Sciatic nerve (tissue), 2 donors: ENCODE measurements around the gene CYTIP. TPM values are rescaled to one million over a fixed set of nuclear protein-coding genes. Genes with fewer than 3 reads are reported as not detected.
A peak's percentile ranks its signal among the peaks of the same experiment; 100 is the strongest.
"Not testable (repeated sequence)": the region's sequence is repeated elsewhere in the genome, so short reads cannot be mapped to it uniquely, and the experiment has no call there.

Experiments used
- ATAC-seq: fragments of 200-7000 bp; cut with Tn5 transposase; one replicate; pipeline ENCODE4 v1.9.1; 2020; ENCODE audit warnings: mild to moderate bottlenecking, moderate library complexity
- DNase-seq: peaks from one replicate; pipeline ENCODE4 v3.0.0-alpha.2; 2020; ENCODE audit warnings: low spot score
- intact Hi-C: fragments of 100-400 bp; cut with DNase I; formaldehyde crosslinking; loops from one replicate; pipeline ENCODE4 v1.14.2; 2022
- total RNA-seq: library from RNA; stranded (reverse); fragmentation: NEBNext Ultra II Directional; extraction: Animal tissue kit (Norgen Biotek cat#: 25700); gene quantifications from one replicate; pipeline ENCODE4 v1.2.1, GENCODE V29; 2021
- donor health status: DM: no; HTN: no; CAD: no.
- donor health status: DM: no; HTN: no; CAD: no.

The CYTIP gene
- total RNA-seq, 1 donor from 2014 or later: 22.8 TPM

GRCh38 chr2:157428500-157429175 is 15.3 kb downstream of the CYTIP start:
- intact Hi-C loops: no loop called here
- no peak for DNase-seq
- ATAC-seq: no peak

DNA sequence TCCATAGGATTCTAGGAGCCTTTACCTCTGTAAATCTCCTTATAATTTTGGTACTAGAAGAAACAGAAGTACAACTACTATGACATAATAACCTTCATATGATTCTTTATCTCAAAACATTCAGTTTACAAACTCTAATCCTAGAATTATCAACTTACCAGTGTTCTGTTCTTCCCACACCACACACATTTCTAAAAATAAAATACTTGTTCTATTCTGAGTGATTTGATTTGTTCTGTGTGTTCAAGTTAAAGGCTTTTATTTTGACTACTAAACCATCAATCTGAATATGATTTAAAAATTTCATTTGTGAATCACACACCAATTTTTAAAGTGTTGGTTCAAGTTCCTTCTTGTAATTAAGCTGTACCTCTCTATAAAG is 16.0 kb downstream of the CYTIP start:
- intact Hi-C loops: no loop called here
- no peak for ATAC-seq
- no peak for DNase-seq

DNA sequence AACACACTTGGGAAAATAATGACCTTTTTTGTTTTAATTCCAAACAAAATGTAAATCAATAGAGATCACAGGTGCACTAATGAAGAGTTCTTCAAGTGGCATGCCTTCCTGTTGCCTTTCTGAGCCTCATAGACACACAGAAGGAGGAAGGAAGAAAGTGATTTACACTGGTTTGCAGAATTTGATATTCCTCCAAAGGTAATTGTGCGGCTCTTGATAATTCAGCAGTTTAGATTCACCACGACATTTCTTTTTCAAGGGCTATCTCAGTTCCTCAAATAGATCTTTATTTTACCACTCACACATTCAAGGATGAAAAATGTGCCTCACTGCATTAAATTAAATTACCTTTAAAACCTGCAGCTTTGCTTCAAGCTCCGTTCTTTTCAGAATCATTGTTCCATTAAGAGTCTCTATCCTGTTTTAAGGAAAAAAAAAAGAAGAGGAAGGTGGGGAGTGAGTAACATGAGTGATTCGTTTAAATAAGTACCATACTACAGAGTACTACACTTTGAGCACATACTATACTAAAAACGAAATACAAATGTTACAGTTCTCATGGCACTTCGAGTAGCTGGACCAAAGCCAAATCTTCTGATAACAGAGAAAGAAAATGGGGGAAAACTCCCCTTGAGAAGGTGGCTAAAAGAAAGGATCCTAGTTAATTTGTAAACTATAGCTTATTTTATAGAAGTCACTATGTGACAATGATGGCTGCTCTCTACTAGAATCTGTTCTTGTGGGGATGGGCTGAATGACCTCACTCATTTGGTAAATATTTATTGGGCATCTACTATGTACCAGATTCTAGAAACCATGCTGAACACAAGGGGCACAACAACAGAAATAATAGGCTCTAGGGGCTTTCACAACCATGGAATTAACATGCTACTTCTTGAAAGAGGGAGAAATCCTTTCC is 16.6 kb downstream of the CYTIP start:
- no peak for ATAC-seq
- intact Hi-C loops: no loop called here
- no peak for DNase-seq

GRCh38 chr2:157426477-157426994 is 17.4 kb downstream of the CYTIP start:
- intact Hi-C loops: no loop called here
- ATAC-seq: no peak

GRCh38 chr2:157424374-157424773 is 19.5 kb downstream of the CYTIP start:
- intact Hi-C loops: no loop called here
- no peak for DNase-seq
- ATAC-seq: no peak

More at GRCh38 chr2:157426477-157426994, 17.4 kb downstream of the CYTIP start:
- DNase-seq: no peak

GRCh38 chr2:157421964-157422363 is 21.9 kb downstream of the CYTIP start:
- intact Hi-C loops: no loop called here
- no peak for DNase-seq
- no peak for ATAC-seq

DNA sequence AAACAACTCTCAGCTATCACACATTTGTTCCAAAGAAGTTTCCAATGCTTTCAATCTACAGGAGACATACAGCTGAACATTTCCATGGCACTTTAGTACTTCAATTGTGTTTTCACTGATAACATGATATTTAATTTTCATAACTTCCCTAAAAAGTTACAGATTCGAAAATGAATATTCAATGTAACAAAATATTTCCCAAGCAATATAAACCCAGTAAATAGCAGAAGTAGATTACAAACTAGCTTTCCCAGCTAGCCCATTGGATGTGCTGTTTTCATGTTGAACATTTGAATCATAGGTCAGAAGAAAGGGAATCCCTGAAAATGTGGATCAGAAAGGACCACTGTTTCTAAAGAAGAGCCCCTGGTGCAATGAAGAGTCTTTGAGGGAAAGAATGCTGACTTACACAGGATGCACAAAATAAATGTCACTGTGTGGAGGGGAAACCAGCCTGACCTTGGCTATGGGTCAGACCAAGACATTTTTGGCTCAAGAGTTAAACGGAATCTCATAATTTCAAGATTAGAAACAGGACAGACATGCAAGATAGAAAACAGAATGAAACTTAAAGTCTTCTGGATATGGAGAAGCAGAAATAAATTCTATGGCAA is 22.5 kb downstream of the CYTIP start:
- no peak for DNase-seq
- intact Hi-C loops: no loop called here
- ATAC-seq: no peak

- DNase-seq: no peak
- ATAC-seq: peak; percentile 83
- intact Hi-C loops: no loop called here
Measured at GRCh38 chr2:157420771-157421323, 23.0 kb downstream of the CYTIP start.

- intact Hi-C loops: no loop called here
- no peak for ATAC-seq
- no peak for DNase-seq
Measured at GRCh38 chr2:157419031-157419575, 24.8 kb downstream of the CYTIP start.

- intact Hi-C loops: no loop called here
- ATAC-seq (no peak), DNase-seq (no peak)
Measured at GRCh38 chr2:157418239-157418641, 25.6 kb downstream of the CYTIP start.

GRCh38 chr2:157415591-157416101 is 28.2 kb downstream of the CYTIP start:
- intact Hi-C loops: no loop called here
- ATAC-seq (peak; percentile 32), DNase-seq (no peak)

GRCh38 chr2:157414050-157414449 is 29.8 kb downstream of the CYTIP start:
- intact Hi-C loops: no loop called here
- DNase-seq: no peak
- no peak for ATAC-seq

- intact Hi-C loops: no loop called here
- ATAC-seq: peak; percentile 20
- no peak for DNase-seq
Measured at GRCh38 chr2:157413326-157414035, 30.4 kb downstream of the CYTIP start.

DNA sequence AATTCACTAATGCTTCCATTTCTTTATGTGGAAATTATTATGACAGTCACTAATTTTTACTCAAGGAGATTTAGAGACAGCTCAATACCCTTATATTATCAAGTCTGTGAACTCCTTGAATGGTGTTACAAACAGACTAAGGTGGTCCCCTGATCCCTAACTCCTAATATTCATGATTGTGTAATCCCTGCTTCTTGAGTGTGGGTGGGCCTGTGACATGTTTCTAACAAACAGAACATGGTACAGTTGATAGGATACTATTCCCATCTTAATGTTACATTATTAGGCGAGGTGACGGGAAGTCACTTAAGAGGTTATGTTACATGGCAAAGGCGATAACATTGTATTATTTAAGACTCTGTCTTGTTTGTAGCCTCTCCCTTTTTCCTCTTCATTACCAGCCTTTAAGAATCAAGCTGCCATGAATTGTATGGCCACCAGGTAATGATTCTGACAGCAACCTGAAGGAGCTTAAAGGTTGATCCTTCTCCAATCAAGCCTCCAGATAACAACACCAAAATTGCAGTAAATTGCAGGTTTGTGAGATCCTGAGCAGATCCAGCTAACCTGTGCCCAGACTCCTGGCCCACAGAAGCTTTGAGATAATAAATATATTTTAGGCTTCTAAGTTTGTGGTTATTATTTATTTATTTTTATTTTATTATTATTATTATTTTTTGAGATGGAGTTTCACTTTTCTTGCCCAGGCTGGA is 32.1 kb downstream of the CYTIP start:
- DNase-seq (no peak), ATAC-seq (no peak)
- intact Hi-C loops: no loop called here

DNA sequence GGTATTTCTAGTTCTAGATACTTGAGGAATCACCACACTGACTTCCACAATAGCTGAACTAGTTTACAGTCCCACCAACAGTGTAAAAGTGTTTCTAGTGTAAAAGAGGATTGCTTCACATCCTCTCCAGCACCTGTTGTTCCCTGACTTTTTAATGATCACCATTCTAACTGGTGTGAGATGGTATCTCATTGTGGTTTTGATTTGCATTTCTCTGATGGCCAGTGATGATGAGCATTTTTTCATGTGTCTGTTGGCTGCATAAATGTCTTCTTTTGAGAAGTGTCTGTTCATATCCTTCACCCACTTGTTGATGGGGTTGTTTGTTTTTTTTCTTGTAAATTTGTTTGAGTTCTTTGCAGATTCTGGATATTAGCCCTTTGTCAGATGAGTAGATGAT is 38.5 kb downstream of the CYTIP start:
- ATAC-seq, DNase-seq, intact Hi-C loops: not testable (repeated sequence)

DNA sequence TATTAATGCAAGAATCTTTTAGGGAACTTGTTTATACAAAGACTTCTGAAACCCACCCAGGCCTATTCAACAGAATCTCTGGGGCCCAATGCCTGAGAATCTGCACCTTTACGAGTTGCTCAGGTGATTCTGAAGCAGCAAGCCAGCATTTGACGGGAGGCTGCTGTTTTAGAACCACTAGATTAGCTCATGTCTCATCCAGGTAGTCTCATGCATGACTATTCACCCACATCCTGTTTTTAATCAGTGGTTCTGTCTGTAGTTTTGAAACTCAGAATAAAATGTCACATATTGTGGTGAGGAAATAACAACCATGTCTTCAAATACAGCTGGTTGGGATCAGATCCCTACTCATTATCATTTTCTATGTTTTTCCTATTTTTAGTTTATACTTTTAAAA is 39.5 kb downstream of the CYTIP start:
- intact Hi-C loops: no loop called here
- DNase-seq: no peak
- no peak for ATAC-seq

DNA sequence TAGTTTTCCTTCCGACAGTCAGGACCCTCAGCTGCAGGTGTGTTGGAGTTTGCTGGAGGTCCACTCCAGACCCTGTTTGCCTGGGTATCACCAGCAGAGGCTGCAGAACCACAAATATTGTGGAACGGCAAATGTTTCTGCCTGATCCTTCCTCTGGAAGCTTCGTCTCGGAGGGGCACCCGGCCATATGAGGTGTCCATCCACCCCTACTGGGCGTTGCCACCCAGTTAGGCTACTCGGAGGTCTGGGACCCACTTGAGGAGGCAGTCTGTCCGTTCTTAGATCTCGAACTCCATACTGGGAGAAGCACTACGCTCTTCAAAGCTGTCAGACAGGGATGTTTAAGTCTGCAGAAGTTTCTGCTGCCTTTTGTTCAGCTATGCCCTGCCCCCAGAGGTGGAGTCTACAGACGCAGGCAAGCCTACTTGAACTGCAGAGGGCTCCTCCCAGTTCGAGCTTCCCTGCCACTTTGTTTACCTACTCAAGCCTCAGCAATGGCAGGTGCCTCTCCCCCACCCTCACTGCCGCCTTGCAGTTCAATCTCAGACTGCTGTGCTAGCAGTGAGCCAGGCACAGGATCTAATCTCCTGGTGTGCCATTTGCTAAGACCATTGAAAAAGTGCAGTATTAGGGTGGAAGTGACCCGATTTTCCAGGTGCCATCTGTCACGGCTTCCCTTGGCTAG is 40.9 kb downstream of the CYTIP start:
- ATAC-seq, intact Hi-C loops, DNase-seq: not testable (repeated sequence)
